Neutrophil (primary cell): ENCODE results near the gene LHB.

Experiments used
- H3K27ac ChIP-seq: fragments of 200-600 bp; sonication (generic); 2 replicates; pipeline ENCODE4 v1.5.1; 2016; ENCODE audit warnings: mild to moderate bottlenecking, moderate library complexity
- H3K27me3 ChIP-seq: fragments of 200-600 bp; sonication (generic); 2 replicates; pipeline ENCODE4 v1.6.0; 2016; ENCODE audit warnings: mild to moderate bottlenecking
- H3K36me3 ChIP-seq: fragments of 200-600 bp; sonication (generic); 2 replicates; pipeline ENCODE4 v1.5.1; 2017
- H3K4me1 ChIP-seq, 2 experiments: fragments of 200-600 bp in 1 of 2; sonication (generic) in 1 of 2; 1 replicate in 1 of 2; 2 replicates in 1 of 2; pipeline versions ENCODE4 v1.5.1 to v1.6.1; 2013 to 2016; ENCODE audit warnings: low read depth in 1 of 2, low read length in 1 of 2, mild to moderate bottlenecking in 1 of 2, moderate library complexity in 1 of 2; ENCODE audit not compliant: control insufficient read depth in 1 of 2, insufficient read depth in 1 of 2
- H3K4me3 ChIP-seq, 2 experiments: fragments of 200-600 bp in 1 of 2; sonication (generic) in 1 of 2; 1 replicate in 1 of 2; 2 replicates in 1 of 2; pipeline ENCODE4 v1.5.1; 2013 to 2016; ENCODE audit warnings: low read depth in 1 of 2, low read length in 1 of 2, mild to moderate bottlenecking in 1 of 2, moderate library complexity in 1 of 2
- H3K9me3 ChIP-seq: fragments of 200-600 bp; sonication (generic); 2 replicates; pipeline ENCODE4 v1.5.1; 2016
- CTCF ChIP-seq: fragments of 200-600 bp; sonication (generic); IDR thresholded peaks from 2 replicates; pipeline ENCODE4 v1.5.1; 2016; ENCODE audit warnings: antibody characterized with exemption

Gene LHB

GRCh38 chr19:48986211-48986610 lies 30.7 kb downstream of the LHB start:
- TF ChIP-seq CTCF: no peak
- Histone ChIP-seq H3K9me3 (no peaks in the 10 kb centered on the region), H3K36me3 (peaks cover 91% of the 10 kb centered on the region), H3K27ac (no peak overlapping the region), H3K4me1 (peaks cover 4 to 7% of the 10 kb centered on the region in 2 experiments), H3K27me3 (no peaks in the 10 kb centered on the region), H3K4me3 (no peak overlapping the region)

- Histone ChIP-seq H3K4me3 (no peak overlapping the region), H3K4me1 (peaks cover 0 to 2% of the 10 kb centered on the region in 2 experiments), H3K27ac (no peak overlapping the region), H3K9me3 (no peaks in the 10 kb centered on the region), H3K36me3 (peaks cover 94% of the 10 kb centered on the region), H3K27me3 (no peaks in the 10 kb centered on the region)
- no peak for TF ChIP-seq CTCF
Measured at GRCh38 chr19:48985711-48986110, 31.2 kb downstream of the LHB start.

- Histone ChIP-seq H3K4me1 (no peaks in the 10 kb centered on the region), H3K4me3 (no peak overlapping the region), H3K27ac (no peak overlapping the region), H3K9me3 (no peaks in the 10 kb centered on the region), H3K27me3 (no peaks in the 10 kb centered on the region), H3K36me3 (peaks cover 95% of the 10 kb centered on the region)
- TF ChIP-seq CTCF: no peak
Measured at GRCh38 chr19:48982280-48982679, 34.6 kb downstream of the LHB start.

- Histone ChIP-seq H3K9me3 (no peaks in the 10 kb centered on the region), H3K36me3 (peaks cover 82% of the 10 kb centered on the region), H3K27ac (no peak overlapping the region)
Measured at GRCh38 chr19:48977061-48977460, 39.8 kb downstream of the LHB start.

GRCh38 chr19:48975947-48976847 lies 40.7 kb downstream of the LHB start:
- no peaks in the 10 kb centered on the region for H3K9me3 ChIP-seq
- peaks cover 74% of the 10 kb centered on the region for H3K36me3 ChIP-seq
- TF ChIP-seq CTCF: no peak
- H3K4me1 ChIP-seq: peaks cover under 1 to 15% of the 10 kb centered on the region in 2 experiments
- H3K4me3 ChIP-seq: no peak overlapping the region
- no peaks in the 10 kb centered on the region for H3K27me3 ChIP-seq
- H3K27ac ChIP-seq: no peak overlapping the region

More at GRCh38 chr19:48977061-48977460, 39.8 kb downstream of the LHB start:
- no peak overlapping the region for H3K4me3 ChIP-seq
- H3K4me1 ChIP-seq: peaks cover 0 to 14% of the 10 kb centered on the region in 2 experiments
- no peaks in the 10 kb centered on the region for H3K27me3 ChIP-seq
- TF ChIP-seq CTCF: no peak
